D721Med (cell line): ENCODE results near the gene PDZD7.

Source experiments
- DNase-seq: peaks from one replicate; pipeline ENCODE4 v3.0.0; 2011; ENCODE audit warnings: low spot score; ENCODE audit not compliant: insufficient read length
- FAIRE-seq: peaks from 2 replicates; lab custom pipeline; 2011; peaks lifted over from hg19 to GRCh38; lab: Jason Lieb, UNC
- TF ChIP-seq, protein P1 (sequence below): IDR thresholded peaks from 2 replicates; pipeline ENCODE4 v1.5.1; 2012; ENCODE audit warnings: mild to moderate bottlenecking, control low read depth; ENCODE audit not compliant: insufficient read depth; ENCODE audit errors: missing control alignments

PDZD7 gene

DNA sequence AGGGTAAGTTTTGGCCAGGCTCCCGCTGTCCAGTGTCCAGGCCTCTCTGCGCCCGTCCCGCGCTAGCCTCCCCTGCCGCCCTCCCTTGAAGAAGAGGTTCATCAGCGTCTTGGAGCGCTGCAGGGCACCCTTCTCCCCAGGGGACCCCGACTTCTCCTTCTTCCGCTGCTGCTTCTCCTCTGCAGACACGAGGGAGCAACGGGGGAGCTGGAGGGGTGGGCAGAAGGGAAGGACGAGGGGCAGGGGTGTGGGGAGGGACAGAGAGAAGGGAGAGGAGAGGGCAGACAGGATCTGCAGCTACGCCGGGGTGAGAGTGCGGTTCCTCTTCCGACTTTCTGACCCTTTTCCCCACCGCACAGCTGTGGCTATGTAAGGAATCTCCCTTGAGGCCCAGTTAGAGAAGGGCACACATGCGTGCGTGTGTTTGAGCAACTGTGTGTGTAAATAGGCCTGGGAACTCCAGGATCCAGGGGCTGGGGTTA lies 12.8 kb downstream of the PDZD7 start:
- TF ChIP-seq, protein P1, sequence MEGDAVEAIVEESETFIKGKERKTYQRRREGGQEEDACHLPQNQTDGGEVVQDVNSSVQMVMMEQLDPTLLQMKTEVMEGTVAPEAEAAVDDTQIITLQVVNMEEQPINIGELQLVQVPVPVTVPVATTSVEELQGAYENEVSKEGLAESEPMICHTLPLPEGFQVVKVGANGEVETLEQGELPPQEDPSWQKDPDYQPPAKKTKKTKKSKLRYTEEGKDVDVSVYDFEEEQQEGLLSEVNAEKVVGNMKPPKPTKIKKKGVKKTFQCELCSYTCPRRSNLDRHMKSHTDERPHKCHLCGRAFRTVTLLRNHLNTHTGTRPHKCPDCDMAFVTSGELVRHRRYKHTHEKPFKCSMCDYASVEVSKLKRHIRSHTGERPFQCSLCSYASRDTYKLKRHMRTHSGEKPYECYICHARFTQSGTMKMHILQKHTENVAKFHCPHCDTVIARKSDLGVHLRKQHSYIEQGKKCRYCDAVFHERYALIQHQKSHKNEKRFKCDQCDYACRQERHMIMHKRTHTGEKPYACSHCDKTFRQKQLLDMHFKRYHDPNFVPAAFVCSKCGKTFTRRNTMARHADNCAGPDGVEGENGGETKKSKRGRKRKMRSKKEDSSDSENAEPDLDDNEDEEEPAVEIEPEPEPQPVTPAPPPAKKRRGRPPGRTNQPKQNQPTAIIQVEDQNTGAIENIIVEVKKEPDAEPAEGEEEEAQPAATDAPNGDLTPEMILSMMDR, result no peak
- FAIRE-seq, result no peak
- no peak for DNase-seq

DNA sequence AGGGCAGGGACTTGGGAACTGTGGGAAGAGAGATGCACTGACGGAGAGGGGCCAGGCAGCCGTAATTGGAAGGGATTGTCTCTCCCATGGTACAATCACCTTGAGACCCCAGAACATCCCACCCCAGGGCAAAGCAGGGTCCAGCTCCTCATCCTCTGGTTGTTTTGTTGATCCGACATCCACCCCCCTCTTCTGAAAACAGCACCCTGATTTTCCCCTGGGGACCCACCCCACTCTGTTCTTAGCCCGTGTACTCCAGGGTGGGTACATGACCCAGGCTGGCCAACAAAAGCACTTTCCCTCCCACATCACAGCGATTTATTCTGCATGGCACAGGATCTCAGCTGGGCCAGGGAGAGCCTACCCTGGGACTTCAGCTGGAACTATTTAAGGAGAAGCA lies 14.1 kb downstream of the PDZD7 start:
- FAIRE-seq (no peak), DNase-seq (no peak)
- TF ChIP-seq, protein P1, result no peak

DNA sequence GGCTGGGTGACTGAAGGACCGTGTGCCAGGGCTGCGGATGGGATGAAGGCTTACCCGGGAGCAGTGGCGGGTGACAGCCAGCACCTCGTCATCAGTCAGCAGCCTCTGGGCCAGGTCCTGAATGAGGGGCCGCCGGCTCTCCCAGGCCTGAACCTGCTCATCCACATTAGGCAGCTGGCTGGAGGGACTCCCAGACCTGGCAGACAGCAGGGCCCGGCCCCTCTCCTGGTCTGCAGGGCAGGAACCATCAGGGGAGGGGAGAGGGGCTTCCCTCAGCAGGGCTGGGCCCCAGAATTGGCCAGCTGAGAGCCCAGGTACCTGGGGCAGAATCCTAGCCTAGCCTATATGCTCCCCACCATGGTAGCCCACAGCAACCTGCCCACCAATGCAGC lies 15.4 kb downstream of the PDZD7 start:
- no peak for DNase-seq
- no peak for FAIRE-seq

DNA sequence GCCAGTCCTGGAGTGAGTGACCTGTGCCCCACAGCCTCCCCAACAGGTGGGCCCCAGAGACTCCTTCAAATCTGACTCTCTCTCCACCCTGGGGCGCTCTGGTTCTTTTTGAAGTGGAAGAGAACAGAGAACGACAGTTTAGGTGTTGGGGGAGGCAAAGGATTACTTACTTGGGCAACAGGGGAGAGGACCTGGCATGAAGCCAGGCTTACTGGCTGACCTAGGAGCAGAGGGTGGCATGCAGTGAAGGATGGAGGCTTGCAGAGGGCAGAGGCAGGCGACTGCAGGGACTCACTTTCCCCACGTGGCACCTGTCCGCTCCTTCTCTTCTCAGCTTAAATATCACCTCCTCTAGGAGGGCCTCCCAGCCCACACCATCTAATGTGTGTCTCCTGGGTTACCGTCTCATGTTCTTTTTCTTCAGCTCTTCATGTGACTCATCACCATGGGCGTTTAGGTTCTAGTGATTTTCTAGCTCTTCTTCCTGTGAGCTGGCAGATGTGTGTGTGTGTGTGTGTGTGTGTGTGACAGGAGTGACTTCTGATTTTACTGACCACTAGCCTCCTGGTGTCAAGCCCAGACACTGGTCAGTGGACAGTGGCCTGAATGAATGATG lies 15.9 kb downstream of the PDZD7 start:
- FAIRE-seq (no peak), DNase-seq (no peak)
- TF ChIP-seq, protein P1, result no peak

More for the DNA sequence above, 15.4 kb downstream of the PDZD7 start:
- TF ChIP-seq, protein P1, result no peak

DNA sequence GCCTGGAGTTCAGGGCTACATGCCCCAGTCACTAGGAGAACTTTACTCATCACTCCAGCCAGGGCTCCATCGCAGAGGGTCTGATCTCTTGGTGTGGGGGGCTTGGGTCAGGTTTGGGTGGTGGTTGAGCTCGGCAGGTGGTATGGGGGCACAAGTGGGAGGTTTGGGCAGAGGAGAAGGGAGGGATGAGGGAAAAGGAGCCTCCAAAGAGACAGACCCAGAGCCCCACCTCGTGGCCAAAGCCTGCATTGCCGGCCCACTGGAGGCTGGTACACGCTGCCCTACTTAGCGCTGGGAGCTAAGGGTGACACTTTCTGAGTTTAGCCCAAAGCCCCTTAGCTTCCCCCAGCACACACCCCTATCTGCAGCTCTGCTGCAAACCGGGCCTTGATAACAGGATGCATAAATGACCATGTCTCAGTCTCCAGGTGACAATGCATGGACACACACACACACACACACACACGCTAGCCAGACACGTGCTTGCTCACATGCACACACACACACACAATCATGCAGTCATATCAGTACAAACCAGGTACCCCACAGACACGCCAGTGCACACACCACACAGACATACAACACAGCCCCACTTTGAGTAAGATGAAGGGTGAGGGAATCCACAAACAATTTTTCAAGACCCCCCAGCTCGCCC lies 16.6 kb downstream of the PDZD7 start:
- peak; percentile 82 for DNase-seq
- no peak for FAIRE-seq
- TF ChIP-seq, protein P1, result peak; percentile 77

DNA sequence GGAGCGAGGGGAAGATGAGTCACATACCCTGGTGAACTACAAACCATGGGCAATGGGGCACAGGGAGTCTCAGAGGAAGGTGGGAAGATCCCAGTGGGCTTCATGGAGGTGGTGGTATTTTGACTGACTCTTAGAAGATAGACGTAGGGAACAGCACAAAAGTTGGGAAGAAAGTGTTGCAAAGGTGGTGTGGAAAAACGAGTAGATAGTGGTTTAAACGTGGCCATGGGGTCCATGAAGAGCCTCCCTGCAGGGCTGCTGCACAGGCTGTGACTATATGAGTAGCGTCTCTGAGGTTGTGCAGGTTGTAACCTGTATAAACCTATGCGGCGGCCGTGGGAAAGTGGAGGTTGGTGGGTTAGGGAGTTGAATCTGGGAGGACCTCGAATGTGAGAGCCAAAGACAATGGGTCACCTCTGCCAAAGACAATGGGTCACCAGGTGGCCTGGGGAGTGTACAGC lies 17.5 kb downstream of the PDZD7 start:
- FAIRE-seq (no peak), DNase-seq (no peak)
- TF ChIP-seq, protein P1, result no peak
